HCT116 (cell line): ENCODE results near the gene IFT122.

Experiments
- CEBPB ChIP-seq: IDR thresholded peaks from 2 replicates; pipeline ENCODE4 v1.6.1; 2012; ENCODE audit warnings: low read depth
- EZH2 ChIP-seq: fragments of 200-600 bp; sonication (generic); IDR thresholded peaks from 2 replicates; pipeline ENCODE4 v1.6.1; 2017; ENCODE audit warnings: antibody characterized with exemption, mixed run types
- EZH2phosphoT487 ChIP-seq: fragments of 200-600 bp; IDR thresholded peaks from 2 replicates; pipeline ENCODE4 v1.6.1; 2018; ENCODE audit warnings: antibody characterized with exemption, borderline replicate concordance
- FOSL1 ChIP-seq: IDR thresholded peaks from 2 replicates; pipeline ENCODE4 v1.6.1; 2012; ENCODE audit warnings: low read depth
- POLR2A ChIP-seq: IDR thresholded peaks from 2 replicates; pipeline ENCODE4 v1.7.0; 2011; ENCODE audit warnings: borderline replicate concordance; ENCODE audit not compliant: insufficient read depth, insufficient read length; ENCODE audit errors: extremely low read depth
- POLR2AphosphoS5 ChIP-seq: IDR thresholded peaks from 2 replicates; pipeline ENCODE4 v1.6.1; 2011; ENCODE audit warnings: mild to moderate bottlenecking, low read depth, low read length, moderate library complexity
- RAD21 ChIP-seq: IDR thresholded peaks from 2 replicates; pipeline ENCODE4 v1.6.1; 2012; ENCODE audit warnings: low read depth, mild to moderate bottlenecking
- TCF7L2 ChIP-seq: IDR thresholded peaks from 2 replicates; pipeline ENCODE4 v1.7.0; 2011; ENCODE audit warnings: borderline replicate concordance, inconsistent platforms; ENCODE audit not compliant: insufficient read depth, insufficient read length; ENCODE audit errors: extremely low read depth
- TF ChIP-seq, protein P1 (sequence below), 3 experiments: fragments of 200-600 bp in 1 of 3; sonication (generic) in 1 of 3; IDR thresholded peaks in 2 of 3; conservative IDR thresholded peaks in 1 of 3; 2 replicates each; pipeline ENCODE4 v1.5.1; 2012 to 2017; ENCODE audit warnings: low read depth in 2 of 3, low read length in 2 of 3, antibody characterized with exemption in 1 of 3, borderline replicate concordance in 1 of 3, control low read depth in 1 of 3, mild to moderate bottlenecking in 1 of 3, mixed read lengths in 1 of 3, mixed run types in 1 of 3, moderate library complexity in 1 of 3; ENCODE audit not compliant: insufficient read depth in 1 of 3
- TF ChIP-seq, protein P2 (sequence below): IDR thresholded peaks from 2 replicates; pipeline ENCODE4 v1.6.1; 2012; ENCODE audit warnings: low read depth

DNA sequence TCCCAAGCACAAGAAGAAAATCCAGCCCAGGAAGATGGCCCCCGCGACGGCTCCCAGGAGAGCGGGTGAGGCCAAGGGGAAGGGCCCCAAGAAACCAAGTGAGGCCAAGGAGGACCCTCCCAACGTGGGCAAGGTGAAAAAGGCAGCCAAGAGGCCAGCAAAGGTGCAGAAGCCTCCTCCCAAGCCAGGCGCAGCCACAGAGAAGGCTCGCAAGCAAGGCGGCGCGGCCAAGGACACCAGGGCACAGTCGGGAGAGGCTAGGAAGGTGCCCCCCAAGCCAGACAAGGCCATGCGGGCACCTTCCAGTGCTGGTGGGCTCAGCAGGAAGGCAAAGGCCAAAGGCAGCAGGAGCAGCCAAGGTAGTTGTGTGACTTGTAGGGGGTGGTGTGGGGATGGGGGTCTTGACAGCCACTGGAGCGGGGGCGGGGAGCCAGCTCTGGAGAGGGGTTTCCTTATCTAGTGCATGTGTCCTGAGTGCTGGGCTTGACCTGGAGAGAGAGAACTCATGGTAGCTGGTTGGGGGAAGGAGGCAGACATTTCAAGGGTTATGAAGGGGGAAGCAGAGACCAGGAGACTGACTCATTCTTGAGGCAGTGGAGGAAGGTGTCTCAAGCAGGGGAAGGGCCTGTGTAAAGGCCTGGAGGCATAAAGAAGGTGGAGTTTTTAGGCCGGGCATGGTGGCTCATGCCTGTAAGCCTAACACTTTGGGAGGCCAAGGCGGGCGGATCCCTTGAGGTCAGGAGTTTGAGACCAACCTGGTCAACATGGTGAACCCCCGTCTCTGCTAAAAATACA lies 109.2 kb downstream of the IFT122 start:
- no peak for TF ChIP-seq EZH2phosphoT487
- TF ChIP-seq, protein P1, sequence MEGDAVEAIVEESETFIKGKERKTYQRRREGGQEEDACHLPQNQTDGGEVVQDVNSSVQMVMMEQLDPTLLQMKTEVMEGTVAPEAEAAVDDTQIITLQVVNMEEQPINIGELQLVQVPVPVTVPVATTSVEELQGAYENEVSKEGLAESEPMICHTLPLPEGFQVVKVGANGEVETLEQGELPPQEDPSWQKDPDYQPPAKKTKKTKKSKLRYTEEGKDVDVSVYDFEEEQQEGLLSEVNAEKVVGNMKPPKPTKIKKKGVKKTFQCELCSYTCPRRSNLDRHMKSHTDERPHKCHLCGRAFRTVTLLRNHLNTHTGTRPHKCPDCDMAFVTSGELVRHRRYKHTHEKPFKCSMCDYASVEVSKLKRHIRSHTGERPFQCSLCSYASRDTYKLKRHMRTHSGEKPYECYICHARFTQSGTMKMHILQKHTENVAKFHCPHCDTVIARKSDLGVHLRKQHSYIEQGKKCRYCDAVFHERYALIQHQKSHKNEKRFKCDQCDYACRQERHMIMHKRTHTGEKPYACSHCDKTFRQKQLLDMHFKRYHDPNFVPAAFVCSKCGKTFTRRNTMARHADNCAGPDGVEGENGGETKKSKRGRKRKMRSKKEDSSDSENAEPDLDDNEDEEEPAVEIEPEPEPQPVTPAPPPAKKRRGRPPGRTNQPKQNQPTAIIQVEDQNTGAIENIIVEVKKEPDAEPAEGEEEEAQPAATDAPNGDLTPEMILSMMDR (IDR thresholded peaks at IDR 0.05 in 2 of 3, conservative IDR thresholded peaks at IDR 0.05 in 1 of 3; ENCODE audit: borderline replicate concordance in 1 of 3, insufficient read depth in 1 of 3, low read depth in 2 of 3, low read length in 2 of 3) = no peak
- no peak for TF ChIP-seq EZH2
- no peak for TF ChIP-seq POLR2AphosphoS5
- TF ChIP-seq, protein P2, sequence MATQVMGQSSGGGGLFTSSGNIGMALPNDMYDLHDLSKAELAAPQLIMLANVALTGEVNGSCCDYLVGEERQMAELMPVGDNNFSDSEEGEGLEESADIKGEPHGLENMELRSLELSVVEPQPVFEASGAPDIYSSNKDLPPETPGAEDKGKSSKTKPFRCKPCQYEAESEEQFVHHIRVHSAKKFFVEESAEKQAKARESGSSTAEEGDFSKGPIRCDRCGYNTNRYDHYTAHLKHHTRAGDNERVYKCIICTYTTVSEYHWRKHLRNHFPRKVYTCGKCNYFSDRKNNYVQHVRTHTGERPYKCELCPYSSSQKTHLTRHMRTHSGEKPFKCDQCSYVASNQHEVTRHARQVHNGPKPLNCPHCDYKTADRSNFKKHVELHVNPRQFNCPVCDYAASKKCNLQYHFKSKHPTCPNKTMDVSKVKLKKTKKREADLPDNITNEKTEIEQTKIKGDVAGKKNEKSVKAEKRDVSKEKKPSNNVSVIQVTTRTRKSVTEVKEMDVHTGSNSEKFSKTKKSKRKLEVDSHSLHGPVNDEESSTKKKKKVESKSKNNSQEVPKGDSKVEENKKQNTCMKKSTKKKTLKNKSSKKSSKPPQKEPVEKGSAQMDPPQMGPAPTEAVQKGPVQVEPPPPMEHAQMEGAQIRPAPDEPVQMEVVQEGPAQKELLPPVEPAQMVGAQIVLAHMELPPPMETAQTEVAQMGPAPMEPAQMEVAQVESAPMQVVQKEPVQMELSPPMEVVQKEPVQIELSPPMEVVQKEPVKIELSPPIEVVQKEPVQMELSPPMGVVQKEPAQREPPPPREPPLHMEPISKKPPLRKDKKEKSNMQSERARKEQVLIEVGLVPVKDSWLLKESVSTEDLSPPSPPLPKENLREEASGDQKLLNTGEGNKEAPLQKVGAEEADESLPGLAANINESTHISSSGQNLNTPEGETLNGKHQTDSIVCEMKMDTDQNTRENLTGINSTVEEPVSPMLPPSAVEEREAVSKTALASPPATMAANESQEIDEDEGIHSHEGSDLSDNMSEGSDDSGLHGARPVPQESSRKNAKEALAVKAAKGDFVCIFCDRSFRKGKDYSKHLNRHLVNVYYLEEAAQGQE = no peak
- no peak for TF ChIP-seq POLR2A
- TF ChIP-seq TCF7L2 = no peak
- no peak for TF ChIP-seq CEBPB
- TF ChIP-seq FOSL1 = no peak
- TF ChIP-seq RAD21 = no peak
